Skeletal muscle cell (primary cell): ENCODE measurements around the gene RTN1.

Experiments used
- DNase-seq: peaks from one replicate; pipeline ENCODE4 v3.0.0-alpha.2; 2010; ENCODE audit warnings: low read depth
- H3K4me3 ChIP-seq: 2 replicates; pipeline ENCODE4 v1.5.1; 2011; ENCODE audit warnings: low read depth, mild to moderate bottlenecking, control low read depth, low read length, moderate library complexity

Gene RTN1

GRCh38 chr14:59870277-59871165 lies at the start of gene RTN1:
Gene RTN1, minus strand, starts transcription at chr14:59870776. Its CDS starts 146 bp downstream, at chr14:59870630.
- H3K4me3 ChIP-seq: peak within 1 kb of the TSS; percentile 54
- DNase-seq: peak; percentile 4

- DNase-seq: no peak
- no peak overlapping the region for H3K4me3 ChIP-seq
Observed at GRCh38 chr14:59920378-59920683, 49.8 kb upstream of the RTN1 start.

- peak within 1 kb of the TSS; percentile 44 for H3K4me3 ChIP-seq
- DNase-seq: no peak
Observed at GRCh38 chr14:59919570-59920377, 49.2 kb upstream of the RTN1 start, which contains the start of gene LRRC9. Gene LRRC9, plus strand, starts transcription at chr14:59920144.

GRCh38 chr14:59918824-59919569 lies 48.4 kb upstream of the RTN1 start:
- H3K4me3 ChIP-seq: peak overlapping the region; percentile 44
- DNase-seq: no peak

- DNase-seq: no peak
- no peak overlapping the region for H3K4me3 ChIP-seq
Observed at GRCh38 chr14:59913187-59913586, 42.6 kb upstream of the RTN1 start.

GRCh38 chr14:59912443-59912842 lies 41.9 kb upstream of the RTN1 start:
- H3K4me3 ChIP-seq: no peak overlapping the region
- DNase-seq: no peak

GRCh38 chr14:59905188-59905587 lies 34.6 kb upstream of the RTN1 start:
- DNase-seq: no peak
- H3K4me3 ChIP-seq: no peak overlapping the region

- H3K4me3 ChIP-seq: no peak overlapping the region
- DNase-seq: no peak
Observed at GRCh38 chr14:59904184-59904583, 33.6 kb upstream of the RTN1 start.

GRCh38 chr14:59900556-59900955 lies 30.0 kb upstream of the RTN1 start:
- DNase-seq: no peak
- H3K4me3 ChIP-seq: no peak overlapping the region

GRCh38 chr14:59897757-59898383 lies 27.3 kb upstream of the RTN1 start:
- DNase-seq: no peak
- H3K4me3 ChIP-seq: no peak overlapping the region

GRCh38 chr14:59895721-59896120 lies 25.1 kb upstream of the RTN1 start:
- H3K4me3 ChIP-seq: no peak overlapping the region
- DNase-seq: no peak

GRCh38 chr14:59890676-59891075 lies 20.1 kb upstream of the RTN1 start:
- no peak overlapping the region for H3K4me3 ChIP-seq
- no peak for DNase-seq

- DNase-seq: no peak
- no peak overlapping the region for H3K4me3 ChIP-seq
Observed at GRCh38 chr14:59882957-59883356, 12.4 kb upstream of the RTN1 start.

- DNase-seq: no peak
- H3K4me3 ChIP-seq: peak overlapping the region; percentile 54
Observed at GRCh38 chr14:59871166-59871495, 555 bp upstream of the RTN1 start.

- H3K4me3 ChIP-seq: peak overlapping the region; percentile 54
- no peak for DNase-seq
Observed at GRCh38 chr14:59869381-59870255, 958 bp downstream of the RTN1 start.

- no peak for DNase-seq
- no peak overlapping the region for H3K4me3 ChIP-seq
Observed at GRCh38 chr14:59868021-59868420, 2.6 kb downstream of the RTN1 start.

GRCh38 chr14:59863806-59864525 lies 6.6 kb downstream of the RTN1 start:
- DNase-seq: no peak
- H3K4me3 ChIP-seq: no peak overlapping the region

GRCh38 chr14:59857328-59857727 lies 13.2 kb downstream of the RTN1 start:
- DNase-seq: no peak

More at GRCh38 chr14:59857328-59857727, 13.2 kb downstream of the RTN1 start:
- no peak overlapping the region for H3K4me3 ChIP-seq
